ENCODE measurements around the gene DNAH6.

DNAH6 gene

GRCh38 chr2:84631047-84631446 lies 114.7 kb downstream of the DNAH6 start:
- DNase-seq, result peak; percentile 4

- DNase-seq, result no peak
These were observed 115.7 kb downstream of the DNAH6 start for GRCh38 chr2:84631985-84632384.

- no peak for DNase-seq
These were observed 120.0 kb downstream of the DNAH6 start for GRCh38 chr2:84636080-84636971.

- no peak for DNase-seq
These were observed 123.5 kb downstream of the DNAH6 start for GRCh38 chr2:84639751-84640150.

- no peak for DNase-seq
These were observed 124.1 kb downstream of the DNAH6 start for GRCh38 chr2:84640411-84640810.

GRCh38 chr2:84641021-84641420 lies 124.7 kb downstream of the DNAH6 start:
- no peak for DNase-seq

- DNase-seq, result no peak
These were observed 127.7 kb downstream of the DNAH6 start for GRCh38 chr2:84643991-84644390.

GRCh38 chr2:84646514-84646913 lies 130.2 kb downstream of the DNAH6 start:
- DNase-seq, result no peak

- DNase-seq, result no peak
These were observed 131.0 kb downstream of the DNAH6 start for GRCh38 chr2:84647267-84647666.

GRCh38 chr2:84649058-84649457 lies 132.8 kb downstream of the DNAH6 start:
- DNase-seq, result no peak

GRCh38 chr2:84649487-84650142 lies 133.3 kb downstream of the DNAH6 start:
- no peak for DNase-seq

GRCh38 chr2:84652431-84652830 lies 136.1 kb downstream of the DNAH6 start:
- no peak for DNase-seq

GRCh38 chr2:84653302-84653701 lies 137.0 kb downstream of the DNAH6 start:
- no peak for DNase-seq

GRCh38 chr2:84654414-84654813 lies 138.1 kb downstream of the DNAH6 start:
- no peak for DNase-seq

- DNase-seq, result no peak
These were observed 152.8 kb downstream of the DNAH6 start for GRCh38 chr2:84669122-84669521.

GRCh38 chr2:84674099-84674498 lies 157.8 kb downstream of the DNAH6 start:
- no peak for DNase-seq

GRCh38 chr2:84674586-84674985 lies 158.3 kb downstream of the DNAH6 start:
- DNase-seq, result no peak

GRCh38 chr2:84676295-84676694 lies 160.0 kb downstream of the DNAH6 start:
- no peak for DNase-seq

- DNase-seq, result no peak
These were observed 161.9 kb downstream of the DNAH6 start for GRCh38 chr2:84678214-84678613.

- DNase-seq, result no peak
These were observed 170.6 kb downstream of the DNAH6 start for GRCh38 chr2:84686783-84687476.

GRCh38 chr2:84687498-84688149 lies 171.3 kb downstream of the DNAH6 start:
- no peak for DNase-seq

GRCh38 chr2:84690225-84690624 lies 173.9 kb downstream of the DNAH6 start:
- no peak for DNase-seq

- DNase-seq, result no peak
These were observed 177.9 kb downstream of the DNAH6 start for GRCh38 chr2:84694088-84694622.

All from NCI-H748 treated with DMSO at 0.1 percent for 48 hours (cell line).